Measurements from ENCODE around the gene CCDC91.

CCDC91 gene

DNA sequence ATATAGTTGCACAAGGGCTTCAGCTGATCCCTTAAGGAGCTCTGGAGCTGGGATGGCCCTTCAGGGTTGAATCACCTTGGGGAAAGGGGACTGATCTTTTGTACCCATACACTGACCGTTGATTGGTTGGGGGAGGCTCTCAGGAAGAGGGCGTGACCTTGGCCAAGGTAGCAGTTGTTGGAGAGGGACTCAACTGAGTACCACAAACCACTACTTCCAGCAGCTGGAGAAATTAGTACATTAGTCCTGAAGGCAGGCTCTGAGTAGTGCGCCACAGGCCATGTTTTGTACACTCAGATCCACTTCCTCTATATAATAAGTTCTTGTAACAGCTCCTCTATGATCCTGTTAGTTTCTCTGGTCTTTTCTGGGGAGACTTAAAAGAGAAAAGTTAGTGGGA is 317.6 kb downstream of the CCDC91 start:
- Histone ChIP-seq H3K27ac (ENCODE audit: low read depth, low read length) (no peak overlapping the region), H3K9me3 (ENCODE audit: insufficient read depth, low read length) (no peaks in the 10 kb centered on the region), H3K27me3 (ENCODE audit: low read length) (no peaks in the 10 kb centered on the region), H3K4me3 (ENCODE audit: insufficient read depth, low read length, poor library complexity, severe bottlenecking) (no peak overlapping the region), H4K20me1 (ENCODE audit: low read depth, low read length) (no peaks in the 10 kb centered on the region), H3K4me2 (ENCODE audit: low read depth, low read length, poor library complexity, severe bottlenecking) (no peak overlapping the region), H3F3A (ENCODE audit: insufficient read depth) (no peaks in the 10 kb centered on the region), H3K36me3 (ENCODE audit: low read length) (no peaks in the 10 kb centered on the region), H3K79me2 (ENCODE audit: insufficient read depth, low read length) (no peaks in the 10 kb centered on the region), H3K9ac (ENCODE audit: low read length) (no peak overlapping the region), H2AFZ (ENCODE audit: low read depth, low read length, severe bottlenecking) (no peak overlapping the region), H3K9me2 (replicated peaks; ENCODE audit: insufficient read depth, low read length) (no peaks in the 10 kb centered on the region)
- TF ChIP-seq EZH2phosphoT487 (conservative IDR thresholded peaks at IDR 0.05; ENCODE audit: low read length): no peak
- TF ChIP-seq, protein P1, sequence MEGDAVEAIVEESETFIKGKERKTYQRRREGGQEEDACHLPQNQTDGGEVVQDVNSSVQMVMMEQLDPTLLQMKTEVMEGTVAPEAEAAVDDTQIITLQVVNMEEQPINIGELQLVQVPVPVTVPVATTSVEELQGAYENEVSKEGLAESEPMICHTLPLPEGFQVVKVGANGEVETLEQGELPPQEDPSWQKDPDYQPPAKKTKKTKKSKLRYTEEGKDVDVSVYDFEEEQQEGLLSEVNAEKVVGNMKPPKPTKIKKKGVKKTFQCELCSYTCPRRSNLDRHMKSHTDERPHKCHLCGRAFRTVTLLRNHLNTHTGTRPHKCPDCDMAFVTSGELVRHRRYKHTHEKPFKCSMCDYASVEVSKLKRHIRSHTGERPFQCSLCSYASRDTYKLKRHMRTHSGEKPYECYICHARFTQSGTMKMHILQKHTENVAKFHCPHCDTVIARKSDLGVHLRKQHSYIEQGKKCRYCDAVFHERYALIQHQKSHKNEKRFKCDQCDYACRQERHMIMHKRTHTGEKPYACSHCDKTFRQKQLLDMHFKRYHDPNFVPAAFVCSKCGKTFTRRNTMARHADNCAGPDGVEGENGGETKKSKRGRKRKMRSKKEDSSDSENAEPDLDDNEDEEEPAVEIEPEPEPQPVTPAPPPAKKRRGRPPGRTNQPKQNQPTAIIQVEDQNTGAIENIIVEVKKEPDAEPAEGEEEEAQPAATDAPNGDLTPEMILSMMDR (IDR thresholded peaks at IDR 0.05; ENCODE audit: insufficient read depth, low read length, poor library complexity, severe bottlenecking): no peak

DNA sequence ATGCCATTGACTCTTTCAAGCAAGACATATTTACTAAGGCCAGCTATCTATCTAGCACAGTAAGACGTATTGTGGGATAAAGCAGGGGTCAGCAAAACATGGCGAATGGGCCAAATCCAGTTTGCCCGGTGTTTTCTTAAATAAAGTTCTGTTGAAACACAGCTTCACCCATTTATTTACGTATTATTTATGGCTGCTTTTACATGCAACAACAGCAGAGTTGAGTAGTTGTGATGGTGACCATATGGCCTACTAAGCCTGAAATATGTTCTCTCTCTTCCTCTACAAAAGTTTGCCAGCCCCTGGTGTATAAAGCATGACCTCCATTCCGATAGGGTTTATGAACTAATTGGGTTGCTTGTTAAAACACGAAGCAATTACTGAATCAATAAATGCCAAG is 322.1 kb downstream of the CCDC91 start:
- TF ChIP-seq, protein P1 (IDR thresholded peaks at IDR 0.05; ENCODE audit: insufficient read depth, low read length, poor library complexity, severe bottlenecking): no peak
- TF ChIP-seq EZH2phosphoT487 (conservative IDR thresholded peaks at IDR 0.05; ENCODE audit: low read length): no peak
- Histone ChIP-seq H3K79me2 (ENCODE audit: insufficient read depth, low read length) (no peaks in the 10 kb centered on the region), H3K4me3 (ENCODE audit: insufficient read depth, low read length, poor library complexity, severe bottlenecking) (no peak overlapping the region), H3K9me2 (replicated peaks; ENCODE audit: insufficient read depth, low read length) (no peaks in the 10 kb centered on the region), H3K4me2 (ENCODE audit: low read depth, low read length, poor library complexity, severe bottlenecking) (no peak overlapping the region), H2AFZ (ENCODE audit: low read depth, low read length, severe bottlenecking) (no peak overlapping the region), H3K27me3 (ENCODE audit: low read length) (no peaks in the 10 kb centered on the region), H3F3A (ENCODE audit: insufficient read depth) (no peaks in the 10 kb centered on the region), H4K20me1 (ENCODE audit: low read depth, low read length) (no peaks in the 10 kb centered on the region), H3K36me3 (ENCODE audit: low read length) (no peaks in the 10 kb centered on the region), H3K9ac (ENCODE audit: low read length) (no peak overlapping the region), H3K9me3 (ENCODE audit: insufficient read depth, low read length) (no peaks in the 10 kb centered on the region), H3K27ac (ENCODE audit: low read depth, low read length) (no peak overlapping the region)

DNA sequence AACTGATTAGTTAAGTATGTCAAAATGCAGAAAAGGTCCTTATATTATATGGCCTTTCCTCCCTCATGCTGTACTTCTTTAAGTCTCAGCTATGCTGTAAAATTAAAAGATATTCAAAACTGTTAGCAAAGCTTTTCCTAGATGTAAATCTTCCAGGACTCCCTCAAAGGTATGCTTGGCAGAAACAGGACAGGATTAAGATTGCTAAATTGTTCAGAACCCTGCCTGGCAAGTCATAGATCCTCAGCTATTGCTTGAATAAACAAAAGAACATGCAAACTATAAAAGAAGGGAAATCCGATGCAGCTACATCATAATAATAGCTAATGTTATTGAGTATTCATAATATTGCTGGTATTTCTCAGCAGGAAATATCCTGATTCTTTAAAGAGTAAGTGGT is 322.6 kb downstream of the CCDC91 start:
- Histone ChIP-seq H3K9me2 (replicated peaks; ENCODE audit: insufficient read depth, low read length) (no peaks in the 10 kb centered on the region), H2AFZ (ENCODE audit: low read depth, low read length, severe bottlenecking) (no peak overlapping the region), H3K9me3 (ENCODE audit: insufficient read depth, low read length) (no peaks in the 10 kb centered on the region), H3K9ac (ENCODE audit: low read length) (no peak overlapping the region), H3K27me3 (ENCODE audit: low read length) (no peaks in the 10 kb centered on the region), H3K4me2 (ENCODE audit: low read depth, low read length, poor library complexity, severe bottlenecking) (no peak overlapping the region), H4K20me1 (ENCODE audit: low read depth, low read length) (no peaks in the 10 kb centered on the region), H3K79me2 (ENCODE audit: insufficient read depth, low read length) (no peaks in the 10 kb centered on the region), H3K4me3 (ENCODE audit: insufficient read depth, low read length, poor library complexity, severe bottlenecking) (no peak overlapping the region), H3K27ac (ENCODE audit: low read depth, low read length) (no peak overlapping the region), H3F3A (ENCODE audit: insufficient read depth) (no peaks in the 10 kb centered on the region), H3K36me3 (ENCODE audit: low read length) (no peaks in the 10 kb centered on the region)
- TF ChIP-seq, protein P1 (IDR thresholded peaks at IDR 0.05; ENCODE audit: insufficient read depth, low read length, poor library complexity, severe bottlenecking): no peak
- TF ChIP-seq EZH2phosphoT487 (conservative IDR thresholded peaks at IDR 0.05; ENCODE audit: low read length): no peak

Data from SU-DHL-6 (cell line).